ENCODE results near the gene PHOX2A. TPM values are rescaled to one million over a fixed set of nuclear protein-coding genes. Genes with fewer than 3 reads are reported as not detected.

Gene PHOX2A
- total and polyA plus RNA-seq, 12 donors, result not detected

DNA sequence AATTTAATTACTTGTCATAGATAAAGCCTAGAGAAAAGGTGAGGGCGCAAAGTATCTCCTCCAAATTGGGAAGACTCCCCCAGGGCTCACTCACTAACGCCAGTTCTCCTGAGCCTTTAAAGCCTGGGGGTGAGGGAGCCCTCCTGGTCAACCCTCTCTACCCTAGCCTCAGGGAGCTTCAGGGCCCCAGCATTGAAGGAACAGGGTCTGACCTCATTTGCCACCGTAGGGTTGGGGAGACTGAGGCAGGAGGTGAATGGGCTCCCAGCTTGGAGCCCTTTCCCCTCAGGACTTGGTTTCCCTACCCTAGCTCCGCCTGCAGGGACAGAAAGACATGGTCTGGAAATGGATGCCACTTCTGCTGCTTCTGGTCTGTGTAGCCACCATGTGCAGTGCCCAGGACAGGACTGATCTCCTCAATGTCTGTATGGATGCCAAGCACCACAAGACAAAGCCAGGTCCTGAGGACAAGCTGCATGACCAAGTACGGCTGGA, 25.7 kb downstream of the PHOX2A start:
- intact Hi-C loops (cut with DNase I), result no loop called here
- ATAC-seq (no peak), DNase-seq (no peak)
- Histone ChIP-seq H3K9me3 (no peaks in the 10 kb centered on the region), H3K36me3 (no peaks in the 10 kb centered on the region), H3K4me3 (peak overlapping the region in 4 of 10 donors; percentile 16 to 43 (median 17)), H3K27me3 (peaks cover 0 to 21% (median 0%) of the 10 kb centered on the region in 7 donors), H3K4me1 (peaks cover 0 to 29% (median 8%) of the 10 kb centered on the region in 9 donors), H3K27ac (peak overlapping the region in 4 of 10 donors; percentile 10 to 84 (median 38))
- TF ChIP-seq, protein P1, sequence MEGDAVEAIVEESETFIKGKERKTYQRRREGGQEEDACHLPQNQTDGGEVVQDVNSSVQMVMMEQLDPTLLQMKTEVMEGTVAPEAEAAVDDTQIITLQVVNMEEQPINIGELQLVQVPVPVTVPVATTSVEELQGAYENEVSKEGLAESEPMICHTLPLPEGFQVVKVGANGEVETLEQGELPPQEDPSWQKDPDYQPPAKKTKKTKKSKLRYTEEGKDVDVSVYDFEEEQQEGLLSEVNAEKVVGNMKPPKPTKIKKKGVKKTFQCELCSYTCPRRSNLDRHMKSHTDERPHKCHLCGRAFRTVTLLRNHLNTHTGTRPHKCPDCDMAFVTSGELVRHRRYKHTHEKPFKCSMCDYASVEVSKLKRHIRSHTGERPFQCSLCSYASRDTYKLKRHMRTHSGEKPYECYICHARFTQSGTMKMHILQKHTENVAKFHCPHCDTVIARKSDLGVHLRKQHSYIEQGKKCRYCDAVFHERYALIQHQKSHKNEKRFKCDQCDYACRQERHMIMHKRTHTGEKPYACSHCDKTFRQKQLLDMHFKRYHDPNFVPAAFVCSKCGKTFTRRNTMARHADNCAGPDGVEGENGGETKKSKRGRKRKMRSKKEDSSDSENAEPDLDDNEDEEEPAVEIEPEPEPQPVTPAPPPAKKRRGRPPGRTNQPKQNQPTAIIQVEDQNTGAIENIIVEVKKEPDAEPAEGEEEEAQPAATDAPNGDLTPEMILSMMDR (IDR thresholded peaks at IDR 0.05), result no peak
- 86 to 91% methylated on average over 5 of the region's 5 CpGs for WGBS, 2 donors

DNA sequence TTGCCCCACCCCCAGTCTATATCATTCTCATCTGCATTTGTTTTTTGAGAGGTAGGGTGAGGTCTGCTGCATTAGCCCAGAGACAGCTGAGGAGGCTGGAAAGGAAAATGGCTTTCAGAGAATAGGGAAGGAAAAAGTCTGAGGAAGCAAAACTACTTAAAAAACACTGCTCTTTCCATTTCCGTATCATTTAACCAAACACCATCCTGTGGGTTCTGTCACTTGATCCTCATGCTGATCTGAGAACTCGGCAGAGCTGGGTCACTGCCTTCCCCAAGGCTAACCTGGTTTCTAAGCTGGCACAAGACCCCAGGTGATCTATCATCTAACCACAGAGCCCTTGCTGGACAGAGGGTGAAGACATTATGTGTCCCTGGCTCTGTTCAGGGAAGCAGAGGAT, 26.1 kb downstream of the PHOX2A start:
- WGBS, 2 donors, result 37 to 41% methylated on average over 2 of the region's 2 CpGs
- TF ChIP-seq, protein P1 (IDR thresholded peaks at IDR 0.05), result no peak
- peak overlapping the region in 5 of 10 donors; percentile 3 to 43 (median 26) for H3K4me3 ChIP-seq
- peak in 3 of 8 donors; percentile 29 to 66 (median 36) for ATAC-seq
- no peaks in the 10 kb centered on the region for H3K9me3 ChIP-seq
- H3K27ac ChIP-seq, result peak overlapping the region in 5 of 10 donors; percentile 1 to 84 (median 28)
- H3K36me3 ChIP-seq, result no peaks in the 10 kb centered on the region
- peaks cover 0 to 28% (median 8%) of the 10 kb centered on the region in 9 donors for H3K4me1 ChIP-seq
- H3K27me3 ChIP-seq, result peaks cover 0 to 21% (median 0%) of the 10 kb centered on the region in 7 donors
- intact Hi-C loops (cut with DNase I), result no loop called here
- DNase-seq, result no peak

DNA sequence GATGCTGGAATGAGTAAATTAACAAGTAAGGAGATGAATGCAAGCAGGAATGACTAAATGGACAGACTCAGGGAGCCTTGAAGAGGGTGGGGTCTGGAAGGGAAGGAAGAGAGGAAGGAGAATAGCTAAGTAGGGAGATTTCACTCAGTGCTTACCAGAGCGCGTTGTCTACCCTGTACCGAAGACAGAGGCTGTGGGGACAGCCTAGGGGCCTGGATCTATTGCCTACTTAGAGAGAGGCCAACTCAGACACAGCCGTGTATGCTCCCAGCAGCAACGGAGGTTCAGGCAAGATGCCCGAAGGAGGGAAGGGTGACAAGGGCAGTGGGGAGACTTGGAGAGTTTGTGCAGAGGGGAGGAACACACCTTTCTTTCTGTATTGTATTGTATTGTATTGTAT, 27.3 kb downstream of the PHOX2A start, which contains the start of gene FOLR2:
Gene FOLR2 (plus strand): TSS at position 157 of the 400 bp plus-strand sequence. CDS start 1,791 bp downstream, outside the sequence.
- Histone ChIP-seq H3K4me1 (peaks cover 0 to 16% (median 0%) of the 10 kb centered on the region in 9 donors), H3K9me3 (no peaks in the 10 kb centered on the region), H3K36me3 (no peaks in the 10 kb centered on the region), H3K27ac (peak within 1 kb of the TSS in 3 of 10 donors; percentile 1 to 84 (median 23)), H3K27me3 (peaks cover 0 to 21% (median 0%) of the 10 kb centered on the region in 7 donors), H3K4me3 (peak within 1 kb of the TSS in 5 of 10 donors; percentile 3 to 43 (median 26))
- ATAC-seq (peak in 4 of 8 donors; percentile 46 to 57 (median 46)), DNase-seq (no peak)
- TF ChIP-seq, protein P1 (IDR thresholded peaks at IDR 0.05), result no peak
- WGBS, 2 donors, result 73 to 82% methylated on average over 6 of the region's 6 CpGs
- intact Hi-C loops (cut with DNase I), result no loop called here

DNA sequence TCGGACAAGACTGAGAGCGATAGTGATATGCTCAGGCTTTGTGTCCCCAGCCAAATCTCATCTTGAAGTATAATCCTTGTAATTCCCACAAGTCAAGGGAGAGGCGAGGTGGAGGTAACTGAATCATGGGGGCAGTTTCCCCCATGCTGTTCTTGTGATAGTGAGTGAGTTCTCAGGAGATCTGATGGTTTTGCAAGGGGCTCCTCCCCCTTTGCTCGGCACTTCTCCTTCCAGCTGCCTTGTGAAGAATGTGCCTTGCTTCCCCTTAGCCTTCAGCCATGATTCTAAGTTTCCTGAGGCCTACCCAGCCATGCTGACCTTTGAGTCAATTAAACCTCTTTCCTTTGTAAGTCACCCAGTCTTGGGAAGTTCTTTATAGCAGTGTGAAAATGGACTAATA, 34.9 kb downstream of the PHOX2A start:
- no peak for ATAC-seq
- TF ChIP-seq, protein P1 (IDR thresholded peaks at IDR 0.05), result no peak
- WGBS, 2 donors, result 75 to 76% methylated on average over 4 of the region's 4 CpGs
- H3K4me1 ChIP-seq, result peaks cover 0 to 17% (median 0%) of the 10 kb centered on the region in 9 donors
- H3K27ac ChIP-seq, result peak overlapping the region in 1 of 10 donors; percentile 8
- H3K27me3 ChIP-seq, result peaks cover 0 to 6% (median 0%) of the 10 kb centered on the region in 7 donors
- H3K36me3 ChIP-seq, result no peaks in the 10 kb centered on the region
- intact Hi-C loops (cut with DNase I), result no loop called here
- no peak overlapping the region for H3K4me3 ChIP-seq
- H3K9me3 ChIP-seq, result peaks cover 0 to 22% (median 12%) of the 10 kb centered on the region in 11 donors
- DNase-seq, result no peak
